Natural killer cell (primary cell): ENCODE data around the gene UST. TPM values are rescaled to one million over a fixed set of nuclear protein-coding genes. Genes with fewer than 3 reads are reported as not detected.

ENCODE experiments used
- ATAC-seq, 3 donors: fragments of 150-1000 bp in 2 of 3; fragments of 200-7000 bp in 1 of 3; cut with Tn5 transposase; 1 replicate in 1 of 3; 2 replicates in 2 of 3; pipeline ENCODE4 v1.10.0; 2021; ENCODE audit warnings: mild to moderate bottlenecking in 2 of 3, moderate library complexity in 2 of 3
- DNase-seq, 2 donors: peaks; one replicate each; pipeline versions ENCODE4 v3.0.0 to v3.0.0-alpha.2; 2013 to 2021; ENCODE audit warnings: mixed read lengths in 1 of 2
- H3K27ac ChIP-seq: one replicate; pipeline ENCODE4 v1.5.1; 2013; ENCODE audit warnings: mild to moderate bottlenecking, low read length
- H3K27me3 ChIP-seq: one replicate; pipeline ENCODE4 v1.6.1; 2013; ENCODE audit warnings: low read length; ENCODE audit not compliant: control insufficient read depth, insufficient read depth
- H3K36me3 ChIP-seq: one replicate; pipeline ENCODE4 v1.6.1; 2013; ENCODE audit warnings: low read length; ENCODE audit not compliant: control insufficient read depth, insufficient read depth
- H3K4me1 ChIP-seq: one replicate; pipeline ENCODE4 v1.6.1; 2013; ENCODE audit warnings: low read length; ENCODE audit not compliant: control insufficient read depth, insufficient read depth
- H3K4me3 ChIP-seq: one replicate; pipeline ENCODE4 v1.5.1; 2013; ENCODE audit warnings: low read length
- H3K9me3 ChIP-seq: one replicate; pipeline ENCODE4 v1.6.1; 2013; ENCODE audit warnings: low read length; ENCODE audit not compliant: control insufficient read depth, insufficient read depth
- H3K27ac Mint-ChIP-seq, 2 donors: one replicate each; pipeline ENCODE4 v1.8.0; 2022; ENCODE audit warnings: mild to moderate bottlenecking in 2 of 2, mixed read lengths in 2 of 2, moderate library complexity in 1 of 2
- H3K27me3 Mint-ChIP-seq, 2 donors: one replicate each; pipeline ENCODE4 v1.8.0; 2022; ENCODE audit warnings: low read depth in 2 of 2, mixed read lengths in 2 of 2
- H3K36me3 Mint-ChIP-seq: one replicate; pipeline ENCODE4 v1.8.0; 2022; ENCODE audit warnings: mixed read lengths
- H3K4me1 Mint-ChIP-seq, 2 donors: one replicate each; pipeline ENCODE4 v1.8.0; 2022; ENCODE audit warnings: mixed read lengths in 2 of 2
- H3K4me3 Mint-ChIP-seq: one replicate; pipeline ENCODE4 v1.8.0; 2022; ENCODE audit warnings: mild to moderate bottlenecking, moderate library complexity, mixed read lengths
- H3K9me3 Mint-ChIP-seq, 2 donors: one replicate each; pipeline ENCODE4 v1.8.0; 2022; ENCODE audit warnings: mixed read lengths in 2 of 2
- WGBS: methylation state at CpG from one replicate; pipeline ENCODE4 v1.1.7; 2013; ENCODE audit warnings: missing lambda C conversion rate; ENCODE audit not compliant: insufficient coverage; 5-methylcytosine and 5-hydroxymethylcytosine counted together
- intact Hi-C: fragments of 100-400 bp; cut with micrococcal nuclease; formaldehyde crosslinking; loops from one replicate; pipeline ENCODE4 v1.14.2; 2022
- total RNA-seq, 4 donors: library from RNA; stranded (reverse); fragments of 120-200 nt in 1 of 4; gene quantifications; one replicate each; pipeline versions ENCODE4 v1.2.3 to v1.2.4, GENCODE V29; 2013 to 2022
- TF ChIP-seq, protein P1 (sequence below): fragments of 200-600 bp; IDR thresholded peaks from one replicate; pipeline ENCODE4 v1.8.0; 2022; ENCODE audit warnings: antibody characterized with exemption

The UST gene
- total RNA-seq, 3 donors from 2014 or later (not counting 1 experiment from before 2014, with no cell fraction given), result 6.3 to 11.9 (median 10.6) TPM

DNA sequence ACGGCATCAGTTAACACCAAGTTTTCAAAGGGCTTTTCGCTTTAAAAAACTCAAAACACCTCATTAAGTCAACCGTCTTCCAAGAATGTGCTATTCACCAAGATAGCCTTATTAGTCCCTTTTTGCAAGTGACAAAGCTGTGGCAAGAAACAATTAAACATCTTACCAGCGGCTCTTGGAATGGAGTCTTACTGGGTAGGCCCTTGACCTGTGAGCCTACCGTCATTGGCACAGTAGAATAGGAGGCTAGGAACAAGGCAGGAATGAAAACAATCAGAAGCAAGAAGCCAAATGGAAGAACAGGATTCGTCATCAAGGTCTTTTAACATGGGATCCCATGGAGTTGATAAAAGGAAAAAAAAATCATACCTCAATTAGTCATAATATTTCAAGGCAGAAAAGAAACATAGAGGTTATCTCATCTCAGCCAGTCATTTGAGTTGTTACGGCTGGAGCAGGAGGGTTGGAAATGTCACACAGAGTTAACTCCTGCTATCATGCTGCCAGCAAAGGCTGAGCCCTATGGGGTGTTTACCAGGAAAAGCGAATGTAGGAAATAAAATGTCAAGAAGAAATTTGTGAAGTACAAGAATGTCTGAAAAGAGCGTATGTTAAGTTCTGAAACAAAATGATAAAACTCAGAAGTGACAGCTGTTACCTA, 236.4 kb downstream of the UST start:
- H3K27ac Mint-ChIP-seq, result no peak overlapping the region
- Histone ChIP-seq H3K27ac (no peak overlapping the region), H3K4me3 (no peak overlapping the region), H3K36me3 (no peaks in the 10 kb centered on the region), H3K4me1 (peaks cover 4% of the 10 kb centered on the region), H3K9me3 (no peaks in the 10 kb centered on the region), H3K27me3 (no peaks in the 10 kb centered on the region)
- H3K4me1 Mint-ChIP-seq, result peaks cover 4 to 7% of the 10 kb centered on the region in 2 donors
- H3K36me3 Mint-ChIP-seq, result no peaks in the 10 kb centered on the region
- no peaks in the 10 kb centered on the region for H3K9me3 Mint-ChIP-seq
- no peaks in the 10 kb centered on the region for H3K27me3 Mint-ChIP-seq
- intact Hi-C loops, result no loop called here
- WGBS, result 94% methylated on average over 9 of the region's 9 CpGs
- H3K4me3 Mint-ChIP-seq, result no peak overlapping the region
- TF ChIP-seq, protein P1, sequence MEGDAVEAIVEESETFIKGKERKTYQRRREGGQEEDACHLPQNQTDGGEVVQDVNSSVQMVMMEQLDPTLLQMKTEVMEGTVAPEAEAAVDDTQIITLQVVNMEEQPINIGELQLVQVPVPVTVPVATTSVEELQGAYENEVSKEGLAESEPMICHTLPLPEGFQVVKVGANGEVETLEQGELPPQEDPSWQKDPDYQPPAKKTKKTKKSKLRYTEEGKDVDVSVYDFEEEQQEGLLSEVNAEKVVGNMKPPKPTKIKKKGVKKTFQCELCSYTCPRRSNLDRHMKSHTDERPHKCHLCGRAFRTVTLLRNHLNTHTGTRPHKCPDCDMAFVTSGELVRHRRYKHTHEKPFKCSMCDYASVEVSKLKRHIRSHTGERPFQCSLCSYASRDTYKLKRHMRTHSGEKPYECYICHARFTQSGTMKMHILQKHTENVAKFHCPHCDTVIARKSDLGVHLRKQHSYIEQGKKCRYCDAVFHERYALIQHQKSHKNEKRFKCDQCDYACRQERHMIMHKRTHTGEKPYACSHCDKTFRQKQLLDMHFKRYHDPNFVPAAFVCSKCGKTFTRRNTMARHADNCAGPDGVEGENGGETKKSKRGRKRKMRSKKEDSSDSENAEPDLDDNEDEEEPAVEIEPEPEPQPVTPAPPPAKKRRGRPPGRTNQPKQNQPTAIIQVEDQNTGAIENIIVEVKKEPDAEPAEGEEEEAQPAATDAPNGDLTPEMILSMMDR, result no peak
- ATAC-seq (no peak), DNase-seq (no peak)

GRCh38 chr6:148983966-148984365, 237.1 kb downstream of the UST start:
- intact Hi-C loops, result no loop called here
- Histone ChIP-seq H3K9me3 (no peaks in the 10 kb centered on the region), H3K27me3 (no peaks in the 10 kb centered on the region), H3K36me3 (no peaks in the 10 kb centered on the region), H3K4me1 (peaks cover 8% of the 10 kb centered on the region), H3K27ac (no peak overlapping the region), H3K4me3 (no peak overlapping the region)
- TF ChIP-seq, protein P1, result no peak
- H3K4me3 Mint-ChIP-seq, result no peak overlapping the region
- H3K4me1 Mint-ChIP-seq, result peaks cover 8 to 11% of the 10 kb centered on the region in 2 donors
- no peaks in the 10 kb centered on the region for H3K9me3 Mint-ChIP-seq
- H3K27me3 Mint-ChIP-seq, result no peaks in the 10 kb centered on the region
- no peak for ATAC-seq
- H3K27ac Mint-ChIP-seq, result no peak overlapping the region
- WGBS, result 100% methylated on average over 1 of the region's 2 CpGs
- no peak for DNase-seq
- H3K36me3 Mint-ChIP-seq, result no peaks in the 10 kb centered on the region

DNA sequence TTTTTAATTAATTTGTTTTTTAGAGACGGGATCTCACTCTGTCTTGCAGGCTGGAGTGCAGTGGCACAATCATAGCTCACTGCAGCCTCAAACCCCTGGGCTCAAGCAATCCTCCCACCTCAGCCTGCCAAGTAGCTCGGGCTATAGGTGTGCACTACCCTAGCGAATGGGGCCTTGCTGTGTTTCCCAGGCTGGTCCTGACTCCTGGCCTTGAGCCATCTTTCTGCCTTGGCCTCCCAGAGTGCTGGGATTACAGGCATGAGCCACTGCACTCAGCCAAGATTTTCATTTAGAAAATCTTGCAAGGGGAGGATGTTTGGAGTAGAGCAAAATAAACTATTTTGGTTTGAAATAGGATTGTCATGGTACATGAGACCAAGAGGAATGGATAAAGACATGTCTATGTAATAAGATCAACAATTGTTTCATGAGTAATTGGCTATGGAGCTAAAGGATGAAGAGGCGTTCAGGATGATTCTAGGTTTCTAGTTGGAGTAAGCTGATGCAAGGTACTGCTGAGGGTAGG, 237.8 kb downstream of the UST start:
- no peaks in the 10 kb centered on the region for H3K9me3 ChIP-seq
- H3K27ac ChIP-seq, result no peak overlapping the region
- H3K4me1 Mint-ChIP-seq, result peaks cover 10 to 17% of the 10 kb centered on the region in 2 donors
- H3K4me3 Mint-ChIP-seq, result no peak overlapping the region
- no peak overlapping the region for H3K4me3 ChIP-seq
- no peaks in the 10 kb centered on the region for H3K9me3 Mint-ChIP-seq
- intact Hi-C loops, result no loop called here
- H3K36me3 Mint-ChIP-seq, result no peaks in the 10 kb centered on the region
- H3K4me1 ChIP-seq, result peaks cover 4% of the 10 kb centered on the region
- H3K27me3 Mint-ChIP-seq, result no peaks in the 10 kb centered on the region
- no peaks in the 10 kb centered on the region for H3K27me3 ChIP-seq
- DNase-seq, result no peak
- no peak for ATAC-seq
- no peaks in the 10 kb centered on the region for H3K36me3 ChIP-seq
- no peak overlapping the region for H3K27ac Mint-ChIP-seq
- TF ChIP-seq, protein P1, result no peak
- 97% methylated on average over 4 of the region's 4 CpGs for WGBS

GRCh38 chr6:148985499-148985898, 238.7 kb downstream of the UST start:
- Histone ChIP-seq H3K36me3 (no peaks in the 10 kb centered on the region), H3K27ac (no peak overlapping the region), H3K4me3 (no peak overlapping the region), H3K27me3 (no peaks in the 10 kb centered on the region), H3K9me3 (no peaks in the 10 kb centered on the region), H3K4me1 (peaks cover 4% of the 10 kb centered on the region)
- no peaks in the 10 kb centered on the region for H3K36me3 Mint-ChIP-seq
- peaks cover 10 to 14% of the 10 kb centered on the region in 2 donors for H3K4me1 Mint-ChIP-seq
- intact Hi-C loops, result no loop called here
- H3K27me3 Mint-ChIP-seq, result no peaks in the 10 kb centered on the region
- no peak overlapping the region for H3K27ac Mint-ChIP-seq
- ATAC-seq (no peak), DNase-seq (no peak)
- TF ChIP-seq, protein P1, result no peak
- WGBS, result 94% methylated on average over 3 of the region's 4 CpGs
- no peak overlapping the region for H3K4me3 Mint-ChIP-seq
- H3K9me3 Mint-ChIP-seq, result no peaks in the 10 kb centered on the region
